Mesodermal cell (in vitro differentiated cells): ENCODE results near the gene FBXW4.
"Not testable (repeated sequence)": the region's sequence is repeated elsewhere in the genome, so short reads cannot be mapped to it uniquely, and the experiment has no call there.

Source experiments
- H3K27ac ChIP-seq: 2 replicates; pipeline ENCODE4 v1.7.0; 2013; ENCODE audit warnings: mild to moderate bottlenecking, low read depth, low read length, moderate library complexity; ENCODE audit not compliant: severe bottlenecking
- H3K36me3 ChIP-seq: 2 replicates; pipeline ENCODE4 v1.7.1; 2013; ENCODE audit warnings: mild to moderate bottlenecking, low read length, moderate library complexity; ENCODE audit not compliant: control insufficient read depth, insufficient read depth
- H3K4me1 ChIP-seq: one replicate; pipeline ENCODE4 v1.7.1; 2013; ENCODE audit warnings: mild to moderate bottlenecking, low read length; ENCODE audit not compliant: insufficient read depth, control insufficient read depth, poor library complexity, severe bottlenecking
- H3K4me3 ChIP-seq: 2 replicates; pipeline ENCODE4 v1.7.0; 2013; ENCODE audit warnings: low read length, control low read depth, mild to moderate bottlenecking; ENCODE audit not compliant: insufficient read depth, poor library complexity, severe bottlenecking; ENCODE audit errors: extremely low read depth
- H3K9me3 ChIP-seq: 2 replicates; pipeline ENCODE4 v1.7.1; 2013; ENCODE audit warnings: mild to moderate bottlenecking, low read length, moderate library complexity; ENCODE audit not compliant: control insufficient read depth
- WGBS, 2 experiments: methylation state at CpG; one replicate each; pipeline ENCODE4 v1.1.5; 2013; ENCODE audit warnings: missing lambda C conversion rate in 2 of 2; ENCODE audit not compliant: insufficient coverage in 2 of 2; 5-methylcytosine and 5-hydroxymethylcytosine counted together

The FBXW4 gene

DNA sequence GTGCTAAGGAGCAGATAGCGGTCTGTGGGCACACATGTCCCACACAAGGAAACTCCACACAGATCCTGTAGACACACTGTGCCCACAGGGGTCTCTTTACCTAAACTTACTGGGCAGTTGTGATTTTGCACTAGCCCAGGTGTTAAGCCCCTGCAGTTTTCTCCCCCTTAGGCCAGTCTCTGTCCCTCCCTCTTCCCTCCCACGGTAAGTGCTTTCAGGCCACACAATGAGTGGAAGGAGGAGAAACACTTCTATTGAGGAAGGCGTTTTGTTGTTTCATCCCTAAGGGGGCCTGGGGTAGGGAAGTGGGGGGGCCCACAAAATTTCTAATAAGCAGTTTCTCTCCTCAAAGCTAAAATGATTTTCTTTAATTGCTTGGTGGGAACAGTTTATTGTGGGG is 51.4 kb downstream of the FBXW4 start:
- no peak overlapping the region for H3K27ac ChIP-seq
- H3K4me3 ChIP-seq: no peak overlapping the region
- 75 to 83% methylated on average over 1 of the region's 3 CpGs for WGBS, 2 experiments
- H3K36me3 ChIP-seq: peaks cover 22% of the 10 kb centered on the region
- no peaks in the 10 kb centered on the region for H3K9me3 ChIP-seq
- H3K4me1 ChIP-seq: no peaks in the 10 kb centered on the region

DNA sequence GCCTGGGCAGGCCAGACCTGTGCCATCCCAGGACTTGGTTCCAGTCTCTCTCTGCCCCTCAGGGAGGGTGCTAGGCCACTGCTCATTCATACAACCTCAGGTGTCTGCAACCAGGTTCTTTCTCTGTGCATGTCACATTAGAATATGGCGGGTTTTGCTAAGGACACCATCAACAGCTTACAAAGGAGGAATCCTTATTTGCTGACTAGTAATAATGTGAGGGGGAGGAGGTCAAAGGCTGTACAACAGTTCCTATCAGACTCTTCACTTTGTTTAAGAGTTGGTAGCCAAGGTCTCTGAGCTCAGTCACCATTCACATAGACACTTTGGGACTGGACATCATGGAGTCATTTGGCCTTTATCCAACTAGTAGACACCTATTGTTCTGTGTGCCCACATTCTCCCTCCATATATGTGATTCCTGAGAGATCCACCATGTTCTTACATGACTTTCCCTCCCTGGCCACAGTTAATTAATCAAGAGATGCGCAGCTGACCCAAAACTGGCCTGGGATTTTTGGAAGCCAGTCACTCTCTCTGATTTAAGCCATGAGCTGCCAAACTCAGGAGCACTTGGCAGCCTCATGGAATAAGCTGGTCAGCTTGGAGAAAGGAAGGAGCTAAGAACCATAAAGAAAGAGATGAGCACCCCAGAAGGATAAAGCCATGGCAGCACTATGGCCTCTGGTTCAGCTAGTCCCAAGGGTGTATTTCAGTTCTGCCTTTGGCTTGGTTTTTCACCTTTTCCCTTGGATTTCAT is 55.6 kb downstream of the FBXW4 start:
- Histone ChIP-seq H3K27ac (no peak overlapping the region), H3K4me3 (no peak overlapping the region), H3K9me3 (no peaks in the 10 kb centered on the region), H3K36me3 (peaks cover 7% of the 10 kb centered on the region), H3K4me1 (no peaks in the 10 kb centered on the region)
- 100% methylated on average over 1 of the region's 2 CpGs; no CpG with 5 or more reads in 1 of the 2 experiments for WGBS, 2 experiments

DNA sequence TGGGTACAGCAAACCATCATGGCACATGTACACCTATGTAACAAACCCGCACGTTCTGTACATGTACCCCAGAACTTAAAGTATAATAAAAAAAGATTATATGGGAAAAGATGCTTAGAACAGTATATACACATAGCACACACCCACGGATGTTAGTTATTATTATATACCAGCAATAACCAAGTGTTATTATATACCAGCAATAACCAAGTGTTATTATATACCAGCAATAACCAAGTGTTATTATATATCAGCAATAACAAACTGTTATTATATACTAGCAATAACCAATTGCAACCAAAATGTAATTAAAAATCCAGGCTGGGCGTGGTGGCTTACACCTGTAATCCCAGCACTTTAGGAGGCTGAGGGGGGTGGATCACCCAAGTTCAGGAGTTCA is 61.5 kb downstream of the FBXW4 start:
- not testable (repeated sequence) for H3K9me3 ChIP-seq, H3K27ac ChIP-seq, H3K4me3 ChIP-seq, H3K36me3 ChIP-seq, H3K4me1 ChIP-seq
- WGBS, 2 experiments: no CpG with 5 or more reads among the region's 4 CpGs

DNA sequence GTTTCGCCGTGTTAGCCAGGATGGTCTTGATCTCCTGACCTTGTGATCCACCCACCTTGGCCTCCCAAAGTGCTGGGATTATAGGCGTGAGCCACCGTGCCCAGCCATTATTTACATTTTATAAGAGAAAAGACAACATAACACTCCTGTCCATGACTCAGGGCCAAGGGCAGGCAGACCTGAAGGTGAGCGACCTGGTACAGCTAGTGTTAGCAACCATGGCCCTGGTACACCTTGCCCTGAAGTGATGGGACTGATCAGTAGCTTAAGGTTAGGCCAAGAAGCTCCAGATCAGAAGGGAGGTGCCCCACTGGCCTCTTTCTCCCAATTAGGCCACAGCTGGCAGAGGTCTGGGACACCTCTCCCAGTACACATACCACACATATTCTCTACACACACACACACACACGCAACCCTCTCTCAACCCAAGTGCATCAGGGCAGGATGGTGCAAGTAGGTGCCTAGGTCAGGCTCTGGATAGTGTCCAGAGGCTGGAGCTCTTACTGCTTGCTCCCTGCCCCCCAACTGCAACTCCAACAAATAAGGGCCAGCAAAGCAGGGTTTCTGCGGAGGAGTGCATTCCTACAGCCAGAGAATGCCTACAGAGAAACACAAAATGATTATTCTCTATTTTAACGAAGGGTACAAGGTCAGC is 63.0 kb downstream of the FBXW4 start:
- Histone ChIP-seq H3K9me3 (no peaks in the 10 kb centered on the region), H3K4me3 (no peak overlapping the region), H3K4me1 (no peaks in the 10 kb centered on the region), H3K27ac (no peak overlapping the region), H3K36me3 (peaks cover 4% of the 10 kb centered on the region)
- WGBS, 2 experiments: 87 to 93% methylated on average over 3 to 4 of the region's 8 CpGs

DNA sequence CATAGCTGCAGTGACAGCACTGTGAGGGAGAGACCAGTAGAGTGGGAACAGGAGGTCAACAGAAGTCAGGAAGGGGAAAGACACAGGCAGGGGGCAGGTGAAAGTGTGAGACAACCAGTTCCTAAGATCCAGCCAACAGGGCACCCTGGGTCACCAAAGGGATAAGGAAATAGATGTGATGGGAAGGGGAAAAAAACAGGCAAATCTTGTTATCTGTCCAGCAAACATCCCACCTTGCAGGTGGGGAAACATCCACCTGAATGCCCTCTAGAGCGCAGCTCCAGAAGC is 64.4 kb downstream of the FBXW4 start:
- WGBS, 2 experiments: 100% methylated on average over 1 of the region's 1 CpG
- Histone ChIP-seq H3K36me3 (peaks cover 4% of the 10 kb centered on the region), H3K4me1 (no peaks in the 10 kb centered on the region), H3K9me3 (no peaks in the 10 kb centered on the region), H3K4me3 (no peak overlapping the region), H3K27ac (no peak overlapping the region)

DNA sequence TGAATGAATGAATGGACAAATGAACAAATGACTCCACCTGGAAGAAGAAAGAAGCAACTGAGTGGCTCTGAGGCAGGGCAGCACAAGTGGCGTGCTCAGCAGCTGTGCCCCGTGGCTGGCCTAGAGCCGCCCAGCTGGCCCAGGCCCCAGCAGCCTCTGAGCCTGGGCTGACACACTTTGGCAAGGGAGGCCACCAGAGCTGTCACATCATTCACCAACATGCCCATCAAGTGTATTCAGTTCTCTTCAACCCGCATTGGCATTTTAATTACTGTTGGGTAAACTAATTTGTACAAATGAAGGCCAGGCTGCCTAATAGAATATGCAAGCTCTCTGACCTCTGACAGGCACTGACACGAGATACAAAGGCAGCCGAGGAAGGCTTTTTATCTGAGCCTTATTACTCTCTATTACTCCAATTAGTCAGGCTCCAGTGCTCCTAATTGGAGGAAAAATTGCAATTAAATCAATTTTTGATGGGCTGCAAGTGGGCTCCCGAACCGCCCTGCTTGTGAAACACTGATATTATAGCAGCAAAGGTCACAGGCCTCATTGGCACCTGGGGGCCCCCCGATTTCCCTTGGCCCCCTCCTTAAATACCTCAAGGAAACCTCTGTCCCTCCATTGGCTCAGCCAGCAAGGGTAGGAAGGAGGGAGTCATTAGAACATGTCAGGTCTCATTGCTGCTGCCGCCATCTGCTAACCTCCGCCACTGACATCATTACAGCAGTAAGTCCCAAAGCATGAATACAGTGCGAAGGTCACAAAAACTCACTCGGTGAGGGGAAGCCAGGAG is 64.9 kb downstream of the FBXW4 start:
- no peaks in the 10 kb centered on the region for H3K9me3 ChIP-seq
- 91 to 92% methylated on average over 5 to 9 of the region's 13 CpGs for WGBS, 2 experiments
- no peaks in the 10 kb centered on the region for H3K4me1 ChIP-seq
- H3K27ac ChIP-seq: no peak overlapping the region
- no peak overlapping the region for H3K4me3 ChIP-seq
- H3K36me3 ChIP-seq: peaks cover 4% of the 10 kb centered on the region

DNA sequence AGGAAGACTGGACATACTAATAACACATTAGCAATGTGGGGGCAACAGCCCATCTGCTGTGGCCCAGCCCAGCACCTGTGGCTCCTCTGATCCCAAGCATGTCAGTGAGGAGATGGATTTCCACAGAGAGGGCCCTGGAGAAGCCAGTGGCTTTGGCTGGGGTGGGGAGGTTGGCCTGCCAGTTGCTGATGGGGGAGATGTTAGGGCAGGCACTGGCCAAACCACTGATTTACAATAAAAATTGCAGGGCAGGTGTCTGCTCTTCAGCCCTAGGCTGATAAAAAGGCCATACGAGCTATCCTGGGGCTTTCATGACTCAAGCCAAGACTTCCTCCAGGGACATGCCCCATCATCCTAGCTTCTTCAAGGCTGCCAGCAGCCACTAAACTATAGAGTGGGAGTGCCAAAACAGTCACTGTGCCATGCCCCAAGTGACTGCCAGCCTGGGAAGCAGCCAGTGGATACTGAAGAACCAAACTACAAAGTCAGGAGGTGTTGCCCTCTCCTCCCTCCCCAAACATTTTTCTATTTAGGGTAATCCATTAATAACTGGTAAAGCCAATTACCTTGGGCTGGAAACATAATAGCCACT is 69.1 kb downstream of the FBXW4 start:
- Histone ChIP-seq H3K4me3 (no peak overlapping the region), H3K27ac (no peak overlapping the region), H3K4me1 (no peaks in the 10 kb centered on the region), H3K9me3 (no peaks in the 10 kb centered on the region), H3K36me3 (peaks cover 19% of the 10 kb centered on the region)
- WGBS, 2 experiments: 100% methylated on average over 1 of the region's 1 CpG

DNA sequence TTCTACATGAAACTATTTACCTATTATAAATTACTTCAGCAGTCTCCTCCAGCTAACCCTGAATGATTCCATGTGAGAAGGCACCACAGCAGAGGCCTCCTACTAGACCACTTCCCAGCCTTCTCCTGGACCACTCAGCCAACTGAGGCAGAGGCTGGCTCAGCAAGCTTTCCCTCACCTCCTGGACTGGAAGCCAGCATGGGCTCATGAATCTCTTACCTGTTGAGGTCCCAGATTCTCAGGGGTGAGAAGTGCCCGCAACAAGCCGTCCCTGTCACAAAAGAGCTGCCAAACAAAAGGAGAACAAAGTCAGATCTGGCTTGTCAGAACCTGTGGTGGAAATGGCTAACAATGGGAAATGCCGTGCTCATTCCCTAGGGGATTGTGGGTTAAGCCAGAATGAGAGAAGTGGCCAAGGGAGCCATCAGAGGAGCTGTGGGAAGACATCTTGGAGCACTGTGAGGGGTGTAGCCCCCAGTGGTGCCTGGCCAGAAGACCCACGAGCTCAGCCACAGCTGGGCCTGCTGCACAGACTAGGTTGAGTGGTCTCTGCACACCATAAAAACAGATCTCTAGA is 70.4 kb downstream of the FBXW4 start:
- Histone ChIP-seq H3K4me1 (no peaks in the 10 kb centered on the region), H3K9me3 (no peaks in the 10 kb centered on the region), H3K36me3 (peaks cover 15% of the 10 kb centered on the region), H3K4me3 (no peak overlapping the region), H3K27ac (no peak overlapping the region)
- WGBS, 2 experiments: 98% methylated on average over 4 of the region's 4 CpGs

DNA sequence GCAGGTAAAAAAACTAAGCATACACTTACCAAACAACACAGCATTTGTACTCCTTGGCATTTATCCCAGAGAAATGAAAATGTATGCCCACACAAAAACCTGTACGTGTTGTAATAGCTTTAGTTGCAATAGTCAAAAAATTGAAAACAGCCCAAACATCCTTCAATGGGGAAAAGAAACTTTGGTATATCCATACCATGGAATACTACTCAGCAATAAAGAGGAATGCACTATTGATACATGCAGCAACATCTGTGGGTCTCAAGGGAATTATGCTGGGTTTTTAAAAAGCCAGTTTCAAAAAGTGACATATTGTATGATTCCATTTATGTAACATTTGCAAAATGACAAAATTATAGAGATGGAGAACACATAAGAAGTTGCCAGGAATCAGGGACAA is 71.4 kb downstream of the FBXW4 start:
- Histone ChIP-seq H3K36me3 (peaks cover 18% of the 10 kb centered on the region), H3K4me1 (no peaks in the 10 kb centered on the region), H3K9me3 (no peaks in the 10 kb centered on the region), H3K4me3 (no peak overlapping the region), H3K27ac (no peak overlapping the region)
- WGBS, 2 experiments: no CpG with 5 or more reads among the region's 1 CpG

DNA sequence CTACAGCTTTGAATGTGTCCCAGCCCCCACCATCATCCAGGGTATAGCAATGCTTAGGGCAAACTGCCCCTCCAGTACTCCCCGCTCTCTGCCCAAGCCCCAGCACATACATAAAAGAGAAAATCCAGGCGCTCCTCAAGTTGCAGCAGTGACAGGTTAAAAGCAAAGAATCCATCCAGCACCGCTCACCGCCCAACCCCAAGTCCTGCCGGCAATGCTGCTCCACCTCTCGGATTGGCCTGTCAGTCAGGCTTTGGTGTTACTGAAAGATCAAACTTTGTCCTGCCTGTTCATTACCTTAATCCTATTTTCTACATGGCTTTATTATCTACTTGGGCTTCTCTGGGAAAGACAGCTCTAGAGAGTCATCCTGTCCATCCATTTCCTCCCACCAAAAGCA is 75.0 kb downstream of the FBXW4 start:
- H3K4me1 ChIP-seq: no peaks in the 10 kb centered on the region
- H3K4me3 ChIP-seq: no peak overlapping the region
- 90 to 98% methylated on average over 5 to 6 of the region's 6 CpGs for whole genome bisulfite sequencing, 2 experiments
- no peak overlapping the region for H3K27ac ChIP-seq
- H3K9me3 ChIP-seq: no peaks in the 10 kb centered on the region
- peaks cover 18% of the 10 kb centered on the region for H3K36me3 ChIP-seq
